C4-2B (cell line): ENCODE measurements around the gene ABO.
"Not testable (repeated sequence)": the region's sequence is repeated elsewhere in the genome, so short reads cannot be mapped to it uniquely, and the experiment has no call there.

Source experiments
- ZFX ChIP-seq: fragments of 450-650 bp; IDR thresholded peaks from 2 replicates; pipeline ENCODE4 v1.6.1; 2017
- TF ChIP-seq, protein P1 (sequence below): fragments of 450-650 bp; conservative IDR thresholded peaks from 2 replicates; pipeline ENCODE4 v1.5.1; 2017; ENCODE audit warnings: mild to moderate bottlenecking

DNA sequence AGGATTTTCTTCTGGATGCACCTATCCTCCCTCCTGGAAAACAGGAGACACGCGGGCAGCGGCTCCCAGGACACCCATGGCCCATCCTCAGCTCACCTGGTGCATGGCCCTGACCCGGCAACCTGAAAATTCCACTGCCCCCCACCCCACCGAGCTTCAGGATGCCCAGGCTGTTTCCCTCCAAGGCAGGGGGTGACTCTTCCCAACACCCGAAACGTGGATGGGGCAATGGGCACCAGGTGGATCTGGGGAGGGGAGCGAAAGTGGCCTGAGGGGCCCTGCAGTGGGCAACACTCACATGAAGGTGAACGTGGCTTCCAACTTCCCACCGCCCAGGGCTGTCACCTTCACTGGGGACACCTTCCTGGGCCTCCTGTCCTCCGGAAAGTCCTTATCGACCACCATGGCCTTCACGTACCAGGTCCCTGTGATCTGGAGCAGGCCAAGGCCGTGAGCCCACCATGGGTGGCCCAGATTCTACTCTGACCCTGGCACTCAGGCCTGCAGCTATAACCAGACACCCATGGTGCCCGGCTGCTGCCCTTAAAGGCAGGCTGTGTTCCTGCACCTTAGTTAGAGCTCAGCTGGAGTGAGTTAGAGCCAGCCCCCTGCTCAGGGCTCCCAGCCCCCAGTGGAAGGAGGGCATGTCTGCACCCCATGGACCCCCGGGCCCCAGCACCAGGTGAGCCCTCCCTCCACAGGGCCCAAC, 66.7 kb downstream of the ABO start:
- TF ChIP-seq, protein P1, sequence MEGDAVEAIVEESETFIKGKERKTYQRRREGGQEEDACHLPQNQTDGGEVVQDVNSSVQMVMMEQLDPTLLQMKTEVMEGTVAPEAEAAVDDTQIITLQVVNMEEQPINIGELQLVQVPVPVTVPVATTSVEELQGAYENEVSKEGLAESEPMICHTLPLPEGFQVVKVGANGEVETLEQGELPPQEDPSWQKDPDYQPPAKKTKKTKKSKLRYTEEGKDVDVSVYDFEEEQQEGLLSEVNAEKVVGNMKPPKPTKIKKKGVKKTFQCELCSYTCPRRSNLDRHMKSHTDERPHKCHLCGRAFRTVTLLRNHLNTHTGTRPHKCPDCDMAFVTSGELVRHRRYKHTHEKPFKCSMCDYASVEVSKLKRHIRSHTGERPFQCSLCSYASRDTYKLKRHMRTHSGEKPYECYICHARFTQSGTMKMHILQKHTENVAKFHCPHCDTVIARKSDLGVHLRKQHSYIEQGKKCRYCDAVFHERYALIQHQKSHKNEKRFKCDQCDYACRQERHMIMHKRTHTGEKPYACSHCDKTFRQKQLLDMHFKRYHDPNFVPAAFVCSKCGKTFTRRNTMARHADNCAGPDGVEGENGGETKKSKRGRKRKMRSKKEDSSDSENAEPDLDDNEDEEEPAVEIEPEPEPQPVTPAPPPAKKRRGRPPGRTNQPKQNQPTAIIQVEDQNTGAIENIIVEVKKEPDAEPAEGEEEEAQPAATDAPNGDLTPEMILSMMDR, result not testable (repeated sequence)
- not testable (repeated sequence) for TF ChIP-seq ZFX
